Measurements from ENCODE around the gene MYZAP.

MYZAP gene

DNA sequence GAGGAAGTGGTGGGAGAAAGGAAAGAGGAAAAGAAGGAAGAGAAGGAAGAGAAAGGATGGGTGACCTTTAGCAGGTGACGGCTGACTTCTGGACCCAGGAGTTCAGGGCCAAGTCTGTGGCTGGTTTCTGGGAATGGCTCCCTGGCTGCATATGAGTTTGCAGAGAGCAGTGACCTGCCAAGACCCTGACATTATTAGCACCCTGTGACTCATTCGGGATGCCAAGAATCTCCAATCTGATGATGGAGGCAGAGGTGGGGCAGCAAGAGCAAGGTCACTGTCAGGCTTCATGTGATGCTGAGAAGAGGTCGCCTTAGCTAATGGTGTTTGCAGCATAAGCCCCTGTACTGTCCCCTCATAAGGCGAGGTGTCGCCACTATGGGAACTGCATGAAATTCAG is 42.6 kb downstream of the MYZAP start:
- no peak for DNase-seq (ENCODE audit: low read depth)
- no peak overlapping the region for H3K4me3 ChIP-seq (ENCODE audit: low read depth, low read length)
- TF ChIP-seq, protein P1, sequence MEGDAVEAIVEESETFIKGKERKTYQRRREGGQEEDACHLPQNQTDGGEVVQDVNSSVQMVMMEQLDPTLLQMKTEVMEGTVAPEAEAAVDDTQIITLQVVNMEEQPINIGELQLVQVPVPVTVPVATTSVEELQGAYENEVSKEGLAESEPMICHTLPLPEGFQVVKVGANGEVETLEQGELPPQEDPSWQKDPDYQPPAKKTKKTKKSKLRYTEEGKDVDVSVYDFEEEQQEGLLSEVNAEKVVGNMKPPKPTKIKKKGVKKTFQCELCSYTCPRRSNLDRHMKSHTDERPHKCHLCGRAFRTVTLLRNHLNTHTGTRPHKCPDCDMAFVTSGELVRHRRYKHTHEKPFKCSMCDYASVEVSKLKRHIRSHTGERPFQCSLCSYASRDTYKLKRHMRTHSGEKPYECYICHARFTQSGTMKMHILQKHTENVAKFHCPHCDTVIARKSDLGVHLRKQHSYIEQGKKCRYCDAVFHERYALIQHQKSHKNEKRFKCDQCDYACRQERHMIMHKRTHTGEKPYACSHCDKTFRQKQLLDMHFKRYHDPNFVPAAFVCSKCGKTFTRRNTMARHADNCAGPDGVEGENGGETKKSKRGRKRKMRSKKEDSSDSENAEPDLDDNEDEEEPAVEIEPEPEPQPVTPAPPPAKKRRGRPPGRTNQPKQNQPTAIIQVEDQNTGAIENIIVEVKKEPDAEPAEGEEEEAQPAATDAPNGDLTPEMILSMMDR (IDR thresholded peaks at IDR 0.05; ENCODE audit: control insufficient read depth, extremely low read depth, insufficient read depth) = no peak

DNA sequence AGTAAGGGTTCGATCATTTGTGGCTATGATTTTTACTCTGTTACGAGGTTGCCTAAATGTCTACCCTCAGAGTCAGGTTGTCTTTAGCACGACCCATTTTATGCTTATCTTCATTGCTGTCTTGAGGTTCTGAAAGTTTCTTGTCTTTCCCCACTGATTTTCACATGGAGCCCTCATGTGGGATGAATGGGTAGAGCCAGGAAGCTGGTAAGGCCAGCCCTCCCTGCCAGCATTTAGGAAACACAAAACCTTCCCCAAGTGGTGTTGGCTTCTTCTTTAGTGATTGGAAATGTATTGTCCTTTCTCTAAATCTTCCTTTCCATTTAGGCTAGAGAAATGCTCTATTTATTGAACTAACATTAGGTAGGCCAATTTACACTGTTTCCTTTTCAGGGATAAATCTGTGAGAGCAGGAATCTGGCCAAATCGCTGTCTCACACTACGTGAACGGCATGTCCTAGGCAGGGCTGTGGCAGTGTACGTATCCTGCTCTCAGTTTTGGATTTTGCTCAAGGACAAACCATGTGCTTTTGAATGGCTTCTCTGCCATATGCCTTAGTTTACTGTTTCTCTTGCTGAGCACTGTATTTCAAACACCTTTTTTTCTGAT is 43.7 kb downstream of the MYZAP start:
- H3K4me3 ChIP-seq (ENCODE audit: low read depth, low read length) = no peak overlapping the region
- TF ChIP-seq, protein P1 (IDR thresholded peaks at IDR 0.05; ENCODE audit: control insufficient read depth, extremely low read depth, insufficient read depth) = peak; percentile 42
- peak; percentile 47 for DNase-seq (ENCODE audit: low read depth)

DNA sequence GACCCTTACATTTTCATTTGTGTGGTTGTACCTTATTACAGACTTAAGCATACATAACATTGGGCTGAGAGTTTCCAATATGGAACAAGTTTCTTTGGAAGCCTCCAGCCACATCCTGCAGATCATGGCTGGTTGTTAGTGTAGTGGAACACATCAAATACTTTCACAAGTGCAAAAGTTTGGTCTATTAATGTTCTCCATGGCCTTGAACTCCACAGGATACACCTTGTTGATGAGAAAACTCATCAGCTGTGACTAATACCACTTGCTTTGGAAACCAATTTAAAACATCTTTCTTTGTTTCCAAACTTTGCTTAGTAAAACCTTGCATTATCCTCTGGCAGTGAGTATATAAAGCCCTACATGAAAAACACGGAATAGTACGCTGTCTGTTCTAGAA is 46.1 kb downstream of the MYZAP start:
- DNase-seq (ENCODE audit: low read depth) = no peak
- H3K4me3 ChIP-seq (ENCODE audit: low read depth, low read length) = no peak overlapping the region
- TF ChIP-seq, protein P1 (IDR thresholded peaks at IDR 0.05; ENCODE audit: control insufficient read depth, extremely low read depth, insufficient read depth) = no peak

DNA sequence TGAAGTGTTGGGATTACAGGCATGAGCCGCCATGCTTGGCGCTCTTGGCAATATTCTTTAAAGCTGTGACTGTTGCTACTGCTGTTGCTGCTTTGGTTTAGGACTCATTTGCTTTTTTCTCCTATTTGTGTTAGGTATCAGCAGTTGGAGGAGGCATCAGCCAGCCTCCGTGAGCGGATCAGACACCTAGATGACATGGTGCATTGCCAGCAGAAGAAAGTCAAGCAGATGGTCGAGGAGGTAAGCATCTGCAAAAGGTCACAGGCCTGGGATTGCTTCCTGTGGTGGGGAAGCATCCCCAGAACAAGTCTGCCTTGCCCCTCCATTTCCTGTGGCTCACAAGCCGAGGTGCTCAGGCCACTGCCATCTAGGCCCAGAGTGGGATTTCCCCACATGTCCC is 47.6 kb downstream of the MYZAP start:
- DNase-seq (ENCODE audit: low read depth) = no peak
- H3K4me3 ChIP-seq (ENCODE audit: low read depth, low read length) = no peak overlapping the region
- TF ChIP-seq, protein P1 (IDR thresholded peaks at IDR 0.05; ENCODE audit: control insufficient read depth, extremely low read depth, insufficient read depth) = no peak

DNA sequence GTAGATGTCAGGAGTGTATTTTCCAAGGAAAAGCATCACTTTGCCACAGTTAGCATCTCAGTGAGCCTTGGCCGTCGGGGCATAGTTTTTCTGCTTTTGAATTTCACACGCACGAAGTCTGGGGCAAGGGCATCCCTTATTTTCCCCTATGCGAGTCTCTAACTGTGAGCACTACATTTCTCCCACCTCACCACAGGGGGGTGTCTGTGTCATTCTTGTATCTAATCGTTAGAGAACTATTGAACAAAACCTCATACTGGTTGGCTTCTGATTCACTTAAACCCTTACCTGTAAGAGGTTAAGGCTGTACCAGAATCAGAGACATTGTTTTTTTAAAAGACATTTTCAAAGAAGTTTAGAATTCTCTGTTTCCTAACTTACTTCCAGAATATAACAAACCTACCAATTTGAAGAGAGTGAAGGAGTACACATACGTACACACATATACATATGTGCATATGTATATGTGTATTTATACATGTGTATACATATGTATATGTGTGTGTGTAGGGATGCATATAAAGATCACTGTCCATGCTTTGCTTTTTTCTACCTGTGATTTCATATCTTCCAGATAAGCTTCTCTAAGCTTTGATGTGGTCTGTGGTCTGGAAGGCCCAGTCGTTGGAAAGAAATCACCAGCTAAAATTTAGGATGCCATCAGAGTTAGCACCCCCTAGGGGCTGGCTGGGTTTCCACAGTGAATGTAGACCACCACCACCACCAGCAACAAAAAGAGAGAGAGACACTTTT is 49.4 kb downstream of the MYZAP start:
- H3K4me3 ChIP-seq (ENCODE audit: low read depth, low read length) = no peak overlapping the region
- TF ChIP-seq, protein P1 (IDR thresholded peaks at IDR 0.05; ENCODE audit: control insufficient read depth, extremely low read depth, insufficient read depth) = peak; percentile 76
- no peak for DNase-seq (ENCODE audit: low read depth)

DNA sequence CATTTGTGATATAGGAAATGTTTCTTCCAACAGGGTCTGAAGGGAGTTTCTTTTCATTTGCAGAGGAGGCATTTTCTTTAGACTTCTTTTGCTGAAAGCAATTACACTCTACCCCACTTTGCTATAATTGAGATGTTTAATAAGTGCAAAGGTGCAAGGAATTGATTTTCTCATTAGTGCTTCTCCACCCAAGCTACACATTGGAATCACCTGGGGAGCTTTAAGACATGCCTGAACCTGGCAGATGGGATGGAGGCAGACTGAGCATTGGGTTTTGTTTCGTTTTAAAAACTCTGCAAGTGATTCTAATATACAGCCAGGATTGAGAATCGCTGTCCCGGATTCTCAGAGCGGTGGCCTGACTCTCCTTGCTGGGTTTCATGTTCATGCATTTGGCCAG is 52.1 kb downstream of the MYZAP start:
- DNase-seq (ENCODE audit: low read depth) = no peak
- TF ChIP-seq, protein P1 (IDR thresholded peaks at IDR 0.05; ENCODE audit: control insufficient read depth, extremely low read depth, insufficient read depth) = no peak

More for the DNA sequence above, 52.1 kb downstream of the MYZAP start:
- H3K4me3 ChIP-seq (ENCODE audit: low read depth, low read length) = no peak overlapping the region
